HTERT RPE-1 (cell line): ENCODE results near the gene BRIP1.

Experiments used
- in situ Hi-C: fragments of 300-500 bp; cut with MboI; formaldehyde crosslinking; loops from 4 replicates; pipeline ENCODE4 v1.14.3; 2020; ENCODE audit warnings: low sequenced_read_pairs

Gene BRIP1

DNA sequence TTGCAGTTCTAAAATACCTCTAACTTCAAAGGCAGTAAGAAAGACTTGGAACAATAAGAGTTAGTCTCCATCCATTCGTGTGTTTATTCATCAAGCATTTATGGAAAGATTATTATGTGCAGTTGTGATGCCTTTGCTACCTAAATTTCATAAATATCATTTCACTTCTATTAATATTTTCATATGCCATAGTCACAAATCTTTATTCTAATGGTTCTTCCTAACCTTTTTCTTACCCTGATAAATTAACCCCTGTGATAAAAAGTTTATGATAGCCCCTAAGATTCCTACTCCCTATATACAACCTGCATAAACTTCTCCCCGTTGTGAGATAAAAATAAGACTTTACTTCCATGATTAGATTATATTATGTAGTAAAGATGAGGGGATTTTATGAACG is 94.9 kb downstream of the BRIP1 start:
- in situ Hi-C loops = no loop called here

DNA sequence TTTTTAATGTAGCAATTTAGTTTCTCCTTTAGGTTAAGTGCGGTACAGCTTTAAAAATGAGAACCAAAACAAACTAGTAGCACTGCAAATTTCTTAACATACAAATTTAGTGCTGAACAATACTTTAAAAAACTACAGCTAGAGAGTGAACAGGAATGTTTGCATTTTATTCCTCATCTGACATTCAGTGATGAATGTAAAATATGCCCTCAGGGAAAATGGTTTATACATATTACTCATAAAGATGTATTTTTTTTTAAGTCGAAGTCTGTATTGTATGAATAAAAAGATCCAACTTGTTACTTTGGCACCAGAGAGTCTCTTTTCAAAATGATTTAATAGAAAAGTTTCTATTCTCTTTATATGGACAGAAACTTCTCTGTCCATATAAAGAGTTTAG is 96.8 kb downstream of the BRIP1 start:
- in situ Hi-C loops = no loop called here

DNA sequence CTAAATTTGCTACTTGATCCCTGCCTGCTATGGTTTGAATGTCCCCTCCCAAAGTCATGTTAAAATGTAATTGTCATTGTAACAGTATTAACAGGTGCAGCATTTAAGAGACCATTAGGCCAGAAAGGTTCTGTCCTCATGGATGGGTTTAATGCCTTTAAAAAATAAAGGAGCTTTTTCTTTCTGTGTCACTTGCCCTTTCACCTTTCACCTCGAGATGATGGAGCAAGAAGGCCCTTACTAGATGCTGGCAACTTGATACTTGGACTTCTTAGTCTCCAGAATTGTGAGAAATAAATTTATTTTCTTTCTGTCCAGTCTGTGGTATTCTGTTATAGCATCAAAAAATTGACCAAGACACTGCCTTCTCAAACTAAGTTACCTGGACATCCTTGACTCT is 98.5 kb downstream of the BRIP1 start:
- in situ Hi-C loops = no loop called here

DNA sequence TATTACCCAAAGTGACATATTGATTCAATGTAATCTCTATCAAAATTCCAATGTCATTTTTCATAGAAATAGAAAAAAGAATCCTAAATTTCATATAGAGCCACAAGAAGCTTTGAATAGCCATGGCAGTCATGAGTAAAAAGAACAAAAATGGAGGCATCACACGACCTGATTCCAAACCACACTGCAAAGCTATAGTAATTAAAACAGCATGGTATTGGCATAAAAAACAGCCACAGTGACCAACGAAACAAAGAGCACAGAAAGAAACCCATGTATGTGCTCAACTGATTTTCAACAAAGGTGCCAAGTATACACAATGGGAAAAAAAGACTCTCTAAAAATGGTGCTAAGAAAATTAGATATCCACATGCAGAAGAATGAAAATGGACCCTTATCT is 101.5 kb downstream of the BRIP1 start:
- in situ Hi-C loops = no loop called here

DNA sequence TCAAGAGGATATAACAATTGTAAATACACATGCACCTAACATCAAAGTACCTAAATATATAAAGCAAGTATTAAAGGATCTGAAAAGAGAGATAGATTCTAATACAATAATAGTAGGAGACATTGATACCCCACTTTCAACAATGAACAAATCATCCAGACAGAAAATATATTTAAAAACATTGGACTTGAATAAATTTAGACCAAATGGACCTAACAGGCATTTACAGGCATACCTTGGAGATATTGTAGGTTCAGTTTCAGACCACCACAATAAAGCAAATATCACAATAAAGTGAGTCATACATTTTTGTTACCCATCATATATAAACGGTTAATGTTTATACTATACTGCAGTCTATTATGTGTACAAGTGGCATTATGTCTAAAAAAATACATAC is 104.0 kb downstream of the BRIP1 start:
- in situ Hi-C loops = no loop called here

DNA sequence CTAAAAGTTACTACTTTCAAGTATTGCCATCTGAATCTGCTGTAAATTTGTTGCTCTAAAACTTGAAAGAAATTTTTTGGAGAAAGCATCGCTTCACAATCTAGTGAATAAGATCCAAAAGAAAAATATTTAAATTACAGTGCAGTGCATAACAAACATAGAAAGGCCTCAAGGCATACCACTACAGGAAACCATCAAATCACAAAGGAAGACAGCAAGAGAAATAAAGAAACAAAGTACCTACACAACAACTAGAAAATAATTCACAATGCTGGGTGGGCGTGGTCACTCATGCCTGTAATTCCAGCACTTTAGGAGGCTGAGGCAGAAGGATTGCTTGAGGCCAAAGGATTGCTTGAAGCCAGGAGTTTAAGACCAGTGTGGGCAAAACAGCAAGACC is 104.9 kb downstream of the BRIP1 start:
- in situ Hi-C loops = no loop called here

DNA sequence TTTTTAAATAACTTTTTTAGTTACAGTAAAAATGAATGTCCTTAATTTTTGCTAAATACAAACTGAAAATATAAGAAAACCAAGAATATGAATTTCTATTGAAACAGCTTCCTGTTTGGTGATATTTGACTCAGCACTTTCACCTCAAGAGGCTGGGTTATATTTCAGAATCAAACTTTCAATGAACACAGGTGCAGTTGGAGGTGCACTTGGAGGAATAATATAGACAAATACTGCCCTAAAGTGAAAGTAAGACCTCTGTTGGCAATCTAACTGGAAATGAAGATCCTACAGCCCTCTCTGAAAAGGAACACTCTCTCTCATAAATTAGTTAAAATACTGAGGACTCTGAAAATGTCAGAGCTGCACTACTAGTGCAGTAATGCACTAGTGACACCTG is 106.2 kb downstream of the BRIP1 start:
- in situ Hi-C loops = no loop called here

DNA sequence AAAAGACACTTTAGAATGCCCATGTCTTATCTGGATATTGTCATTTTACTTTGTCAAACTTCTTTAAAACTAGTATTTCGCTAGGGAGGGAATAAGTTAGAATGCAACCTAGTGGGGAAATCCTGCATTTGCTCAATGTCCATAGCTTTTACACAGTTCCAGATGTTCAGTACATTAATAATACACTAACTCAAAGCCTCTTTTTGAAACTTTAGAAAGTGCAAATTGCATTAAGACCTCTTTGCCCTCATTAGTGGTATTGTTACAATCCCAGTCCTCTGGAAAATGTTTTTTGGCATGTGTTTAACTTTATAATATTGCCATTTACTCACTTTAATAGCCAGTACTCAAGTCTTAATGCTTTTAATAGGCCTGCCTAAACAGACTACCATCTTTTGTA is 106.8 kb downstream of the BRIP1 start:
- in situ Hi-C loops = no loop called here

DNA sequence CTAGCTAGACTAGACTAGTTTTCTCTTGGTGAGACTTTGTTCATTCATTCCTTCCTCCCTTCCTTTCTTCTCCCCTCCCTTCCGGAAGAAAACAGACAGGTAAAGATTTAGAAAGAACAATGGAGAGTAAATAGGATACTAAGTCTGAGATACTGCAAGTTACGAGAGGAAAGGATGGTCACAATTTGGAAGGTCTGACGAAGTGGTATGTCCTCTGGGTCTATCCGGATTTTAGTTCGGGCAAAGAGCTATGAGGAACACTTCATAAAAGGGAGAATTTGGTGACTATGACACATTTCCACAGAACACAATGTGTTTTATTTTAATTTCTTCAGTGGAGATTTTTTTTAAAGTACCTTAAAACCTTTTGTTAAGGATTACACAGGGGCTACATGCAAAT is 107.7 kb downstream of the BRIP1 start:
- in situ Hi-C loops = no loop called here

DNA sequence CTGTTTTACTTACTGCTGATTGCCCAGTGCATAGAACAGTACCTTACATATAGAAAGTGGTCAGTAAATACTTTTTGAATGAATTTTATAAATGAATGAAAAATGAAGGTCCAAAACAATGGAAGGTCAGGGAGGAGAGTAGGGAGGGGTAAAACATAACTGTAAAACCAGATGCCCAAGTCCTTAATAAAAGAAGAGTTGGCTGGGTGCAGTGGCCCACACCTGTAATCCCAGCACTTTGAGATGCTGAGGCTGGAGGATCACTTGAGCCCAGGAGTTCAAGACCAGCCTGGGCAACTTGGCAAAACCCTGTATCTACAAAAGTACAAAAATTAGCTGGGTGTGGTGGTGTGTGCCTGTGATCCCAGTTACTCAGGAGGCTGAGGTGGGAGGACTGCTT is 108.2 kb downstream of the BRIP1 start:
- in situ Hi-C loops = no loop called here

DNA sequence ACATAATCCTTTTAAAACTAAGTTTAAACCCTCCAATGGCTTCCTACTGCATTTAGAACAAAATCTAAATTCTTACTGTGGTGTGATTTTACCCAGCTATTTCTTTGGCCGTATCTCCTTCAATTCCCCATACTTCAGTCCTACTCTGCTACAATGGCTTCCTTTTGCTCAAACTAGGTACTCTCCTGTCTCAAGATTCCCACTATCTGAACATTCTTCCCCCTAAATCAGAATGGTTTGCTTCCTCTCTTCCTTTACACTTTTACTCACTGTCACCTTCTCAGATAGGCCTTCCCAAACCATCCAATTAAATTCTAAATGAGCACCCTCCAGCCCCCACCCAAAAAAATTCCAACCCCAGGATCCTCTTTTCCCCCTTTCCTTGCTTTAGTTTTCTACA is 109.2 kb downstream of the BRIP1 start:
- in situ Hi-C loops = no loop called here

DNA sequence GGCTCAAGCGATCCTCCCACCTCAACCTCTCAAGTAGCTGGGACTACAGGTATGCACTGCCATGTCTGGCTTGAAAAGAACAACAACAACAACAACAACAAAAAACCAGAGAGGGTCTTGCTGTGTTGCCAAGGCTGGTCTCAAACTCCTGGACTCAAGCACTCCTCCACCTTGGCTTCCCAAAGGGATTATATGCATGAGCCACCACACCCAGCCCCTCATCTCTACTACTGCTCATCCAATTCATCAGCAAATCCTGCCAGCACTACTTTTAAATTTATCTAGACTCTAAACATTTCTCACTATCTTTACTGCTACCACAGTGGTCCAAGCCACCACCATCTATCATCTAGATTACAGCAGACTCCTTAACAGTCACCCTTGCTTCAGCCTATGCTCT is 109.6 kb downstream of the BRIP1 start:
- in situ Hi-C loops = no loop called here

DNA sequence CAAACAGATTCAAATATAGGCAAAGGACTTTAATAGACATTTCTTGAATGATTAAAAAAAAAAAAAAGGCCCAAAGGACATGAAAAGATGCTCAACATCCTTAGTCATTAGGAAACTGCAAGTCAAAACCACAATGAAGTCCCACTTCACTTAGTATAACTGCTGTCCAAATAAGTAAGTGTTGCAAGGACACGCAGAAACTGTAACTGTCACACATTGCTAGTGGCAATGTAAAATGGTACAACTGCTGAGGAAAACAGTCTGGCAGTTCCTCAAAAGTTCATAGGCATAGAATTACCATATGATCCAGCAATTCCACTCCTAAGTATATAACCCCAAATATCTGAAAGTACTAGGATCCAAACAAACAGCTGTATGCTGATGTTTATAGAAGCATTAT is 112.7 kb downstream of the BRIP1 start:
- in situ Hi-C loops = no loop called here

DNA sequence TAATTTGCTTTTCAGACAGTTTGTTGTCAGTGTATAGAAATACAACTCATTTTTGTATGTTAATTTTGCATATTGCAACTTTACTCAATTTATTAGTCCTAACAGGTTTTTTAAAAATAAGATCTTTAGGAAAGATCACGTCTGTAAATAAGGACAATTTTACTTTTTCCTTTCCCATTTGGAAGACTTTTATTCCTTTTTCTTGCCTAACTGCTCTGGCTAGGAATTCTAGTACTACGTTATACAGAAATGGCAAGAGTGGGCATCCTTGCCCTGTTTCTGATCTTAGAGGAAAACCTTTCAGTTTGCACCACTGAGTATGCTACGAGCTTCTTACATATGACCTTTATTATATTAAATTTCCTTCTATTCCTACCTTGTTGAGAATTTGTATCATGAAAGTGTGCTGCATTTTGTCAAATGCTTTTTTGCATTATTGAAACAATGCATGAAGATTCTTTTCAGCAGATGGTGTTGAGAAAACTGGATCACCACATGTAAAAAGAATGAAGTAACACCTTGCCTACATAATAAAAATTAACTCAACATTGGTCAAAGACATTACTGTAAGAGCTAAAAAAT is 113.4 kb downstream of the BRIP1 start:
- in situ Hi-C loops = no loop called here

DNA sequence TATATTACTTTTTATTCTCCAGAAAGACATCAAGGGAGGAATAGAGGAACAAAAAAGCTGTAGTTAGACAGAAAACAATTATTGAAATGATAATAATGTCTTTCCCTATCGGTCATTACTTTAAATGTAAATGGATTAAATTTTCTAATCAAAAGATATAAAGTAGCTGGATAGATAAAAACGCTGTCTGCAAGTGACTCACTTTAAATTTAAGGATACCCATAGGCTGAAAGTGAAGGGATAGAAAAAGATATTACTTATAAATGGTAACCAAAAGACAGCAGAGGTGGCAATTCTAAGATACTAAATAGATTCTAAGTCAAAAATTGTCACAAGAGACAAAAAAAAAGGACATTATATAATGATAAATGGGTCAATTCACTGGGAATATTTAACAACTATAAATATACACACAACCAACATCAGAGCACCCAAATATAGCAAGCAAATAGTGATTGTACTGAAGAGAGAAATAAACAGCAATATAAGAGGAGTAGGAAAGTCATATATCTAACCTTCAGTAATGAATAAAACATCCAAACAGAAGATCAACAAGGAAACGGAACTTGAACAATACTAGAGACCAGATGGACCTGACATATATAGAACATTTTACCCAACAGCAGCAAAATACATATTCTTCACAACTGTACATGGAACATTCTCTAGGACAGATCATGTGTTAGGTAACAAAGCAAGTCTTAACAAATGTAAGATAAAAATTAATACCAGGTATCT is 116.9 kb downstream of the BRIP1 start:
- in situ Hi-C loops = no loop called here

DNA sequence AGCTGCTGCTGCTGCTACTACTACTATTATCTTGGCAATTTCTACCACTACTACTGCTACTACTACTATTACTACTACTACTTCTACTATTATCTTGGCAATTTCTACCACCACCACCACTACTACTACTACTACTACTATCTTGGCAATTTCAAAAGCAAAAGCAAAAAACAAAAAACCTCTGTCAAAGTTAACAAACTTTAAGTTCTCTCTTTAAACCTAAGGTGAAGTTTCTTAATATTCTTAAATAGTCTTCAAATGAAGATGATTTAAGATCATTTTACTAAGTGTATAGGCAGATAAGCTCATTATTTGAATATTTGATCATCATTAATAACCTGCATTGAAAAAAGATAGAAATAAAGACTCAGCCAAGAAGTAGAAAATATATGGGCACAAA is 118.5 kb downstream of the BRIP1 start:
- in situ Hi-C loops = no loop called here

DNA sequence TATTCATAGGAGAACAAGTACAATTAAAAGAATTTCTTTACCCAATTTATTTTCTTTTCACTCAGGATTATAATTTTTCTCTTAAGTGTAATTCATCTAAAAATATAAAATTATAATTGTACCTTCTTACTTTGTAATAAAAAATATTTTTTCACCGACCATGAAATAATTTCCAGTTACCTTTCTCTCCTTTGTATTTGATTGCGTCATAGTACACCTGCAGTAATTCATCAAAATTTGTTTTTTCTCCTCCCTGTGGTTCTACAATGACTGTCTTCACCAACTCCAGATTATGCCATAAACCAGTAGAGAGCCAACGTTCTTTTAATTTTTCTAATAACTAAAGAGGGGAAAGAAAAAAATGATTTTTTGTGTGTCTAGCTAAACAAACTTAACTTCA is 119.1 kb downstream of the BRIP1 start:
- in situ Hi-C loops = no loop called here

DNA sequence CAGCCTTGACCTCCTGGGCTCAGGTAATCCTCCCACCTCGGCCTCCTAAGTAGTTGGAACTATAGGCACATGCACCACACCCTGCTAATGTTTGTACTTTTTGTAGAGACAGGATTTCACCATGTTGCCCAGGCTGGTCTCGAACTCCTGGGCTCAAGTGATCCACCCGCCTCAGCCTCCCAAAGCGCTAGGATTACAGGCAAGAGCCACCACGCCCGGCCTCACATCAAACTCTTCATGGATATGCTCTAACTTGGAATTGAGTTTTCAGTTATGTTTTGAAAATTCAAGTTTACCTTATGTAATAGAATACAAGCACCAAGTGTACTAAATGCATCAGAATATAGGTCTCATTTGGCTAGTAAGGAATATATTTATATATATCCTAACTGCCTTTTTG is 119.6 kb downstream of the BRIP1 start:
- in situ Hi-C loops = no loop called here

DNA sequence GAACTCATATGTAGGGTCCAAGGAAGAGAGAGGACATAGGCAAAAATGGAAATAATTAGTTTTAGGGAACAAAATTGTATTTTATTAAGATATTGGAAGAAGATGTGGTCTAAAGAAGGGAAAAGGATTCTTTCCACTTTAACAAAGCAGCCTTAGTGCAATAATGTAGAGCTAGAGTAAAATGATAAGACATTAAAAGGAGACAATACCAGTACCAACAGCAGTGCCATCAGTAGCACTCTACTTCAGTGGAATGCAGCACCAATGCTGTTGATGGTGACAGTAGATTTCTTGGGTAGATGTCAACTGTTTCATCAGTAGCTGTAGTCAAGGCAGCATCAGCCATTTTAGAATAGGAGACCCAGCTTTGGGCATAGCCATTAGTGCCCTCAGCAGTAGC is 124.3 kb downstream of the BRIP1 start:
- in situ Hi-C loops = no loop called here

DNA sequence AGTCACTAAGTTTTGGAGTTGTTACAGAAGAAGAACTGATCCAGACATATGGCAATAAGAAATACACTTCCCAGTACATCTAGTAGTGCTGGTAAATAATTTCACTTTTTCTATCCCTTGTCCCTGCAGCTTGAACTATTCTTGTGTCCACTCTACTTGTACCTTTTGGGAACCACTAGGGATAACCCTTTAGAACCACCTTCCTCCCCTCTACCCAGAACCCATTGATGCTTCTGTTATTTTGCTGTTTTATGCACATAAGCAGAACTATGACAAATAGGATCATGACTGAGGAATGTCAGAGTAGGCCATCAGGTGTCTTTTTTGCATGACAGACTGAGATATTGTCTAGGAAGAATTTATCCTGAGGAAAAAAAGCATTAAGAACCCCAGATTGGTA is 125.1 kb downstream of the BRIP1 start:
- in situ Hi-C loops = no loop called here

DNA sequence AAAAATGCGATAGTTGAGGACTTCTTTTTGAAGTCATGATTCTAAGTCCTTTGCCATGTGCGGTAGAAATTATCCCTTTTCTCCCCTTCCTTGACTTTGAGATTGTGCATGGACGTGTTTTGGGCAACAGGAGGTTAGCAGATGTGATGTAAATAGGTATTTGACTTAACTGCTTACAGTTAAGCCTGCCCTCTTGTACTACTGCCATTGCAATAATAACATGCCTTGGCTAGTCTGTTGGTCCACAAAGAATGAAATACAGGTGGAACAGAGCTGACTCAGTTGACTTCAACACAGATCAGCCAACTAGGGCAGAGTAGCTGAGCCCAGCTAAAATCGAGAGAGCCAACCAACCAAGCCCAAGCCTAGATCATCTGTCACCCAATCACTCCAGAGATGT is 125.5 kb downstream of the BRIP1 start:
- in situ Hi-C loops = no loop called here

DNA sequence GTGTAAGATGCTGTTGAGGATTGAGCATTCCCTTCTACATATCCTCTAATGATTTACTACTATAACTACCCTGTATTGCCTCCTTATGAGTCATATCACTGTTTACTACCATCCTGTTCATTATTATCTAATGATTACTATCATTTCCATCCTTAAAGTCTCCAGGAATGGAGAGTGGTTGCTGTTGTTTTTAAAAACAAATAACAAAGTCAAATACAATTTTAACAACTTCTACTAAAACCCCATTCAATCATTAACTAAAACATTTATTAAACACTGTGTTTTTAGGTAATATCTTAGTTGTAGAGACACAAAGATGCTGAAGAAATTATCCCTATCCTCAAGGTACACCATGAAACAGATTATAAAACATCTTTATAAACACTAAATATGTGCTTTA is 126.9 kb downstream of the BRIP1 start:
- in situ Hi-C loops = no loop called here

DNA sequence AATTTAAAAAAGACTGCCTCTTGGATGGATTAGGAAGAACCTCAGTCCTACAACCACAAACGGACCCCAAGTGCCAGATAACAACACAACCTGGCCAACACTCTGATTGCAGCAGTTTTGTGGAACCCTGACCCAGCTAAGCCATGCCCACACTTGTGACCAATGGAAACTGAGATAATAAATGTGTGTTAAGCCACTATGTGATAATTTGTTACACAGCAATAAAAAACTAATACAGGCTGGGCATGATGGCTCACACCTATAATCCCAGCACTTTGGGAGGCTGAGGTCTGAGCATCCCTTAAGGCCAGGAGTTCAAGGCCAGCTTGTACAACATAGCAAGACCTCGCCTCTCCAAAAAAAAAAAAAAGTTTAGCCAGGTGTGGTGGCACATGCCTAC is 127.5 kb downstream of the BRIP1 start:
- in situ Hi-C loops = no loop called here
